KG1 (cell line): Measurements from ENCODE around the gene ADAMTSL4.
"Not testable (repeated sequence)": the region's sequence is repeated elsewhere in the genome, so short reads cannot be mapped to it uniquely, and the experiment has no call there.

ENCODE experiments used
- DNase-seq: peaks from one replicate; lab custom pipeline; 2025; lab: John Stamatoyannopoulos, UW

The ADAMTSL4 gene

DNA sequence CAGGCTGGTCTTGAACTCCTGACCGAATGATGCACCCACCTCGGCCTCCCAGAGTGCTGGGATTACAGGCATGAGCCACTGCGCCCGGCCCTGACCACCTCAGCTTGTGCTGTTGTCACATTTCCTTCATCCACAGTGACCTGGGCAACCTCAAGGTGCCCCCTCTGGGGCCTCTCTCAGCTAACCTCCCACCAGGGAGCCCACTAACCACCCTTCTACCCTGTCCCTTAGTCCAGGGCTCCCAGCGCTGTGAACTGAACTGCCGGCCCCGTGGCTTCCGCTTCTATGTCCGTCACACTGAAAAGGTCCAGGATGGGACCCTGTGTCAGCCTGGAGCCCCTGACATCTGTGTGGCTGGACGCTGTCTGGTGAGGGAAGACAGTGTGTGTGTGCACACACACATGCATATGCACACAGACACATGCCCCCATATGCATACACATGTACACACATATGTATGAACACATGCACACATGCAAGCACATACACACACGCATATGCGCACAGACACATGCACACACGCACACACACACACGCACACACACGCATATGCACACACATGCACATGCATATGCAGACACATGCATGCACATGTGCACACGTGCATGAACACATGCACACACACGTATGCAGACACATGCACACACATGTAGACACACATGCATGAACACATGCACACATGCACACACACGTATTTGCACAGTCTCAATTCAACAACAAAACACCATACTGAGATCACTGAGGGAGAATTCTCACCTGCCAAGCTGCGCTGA is 6.2 kb downstream of the ADAMTSL4 start:
- no peak for DNase-seq

DNA sequence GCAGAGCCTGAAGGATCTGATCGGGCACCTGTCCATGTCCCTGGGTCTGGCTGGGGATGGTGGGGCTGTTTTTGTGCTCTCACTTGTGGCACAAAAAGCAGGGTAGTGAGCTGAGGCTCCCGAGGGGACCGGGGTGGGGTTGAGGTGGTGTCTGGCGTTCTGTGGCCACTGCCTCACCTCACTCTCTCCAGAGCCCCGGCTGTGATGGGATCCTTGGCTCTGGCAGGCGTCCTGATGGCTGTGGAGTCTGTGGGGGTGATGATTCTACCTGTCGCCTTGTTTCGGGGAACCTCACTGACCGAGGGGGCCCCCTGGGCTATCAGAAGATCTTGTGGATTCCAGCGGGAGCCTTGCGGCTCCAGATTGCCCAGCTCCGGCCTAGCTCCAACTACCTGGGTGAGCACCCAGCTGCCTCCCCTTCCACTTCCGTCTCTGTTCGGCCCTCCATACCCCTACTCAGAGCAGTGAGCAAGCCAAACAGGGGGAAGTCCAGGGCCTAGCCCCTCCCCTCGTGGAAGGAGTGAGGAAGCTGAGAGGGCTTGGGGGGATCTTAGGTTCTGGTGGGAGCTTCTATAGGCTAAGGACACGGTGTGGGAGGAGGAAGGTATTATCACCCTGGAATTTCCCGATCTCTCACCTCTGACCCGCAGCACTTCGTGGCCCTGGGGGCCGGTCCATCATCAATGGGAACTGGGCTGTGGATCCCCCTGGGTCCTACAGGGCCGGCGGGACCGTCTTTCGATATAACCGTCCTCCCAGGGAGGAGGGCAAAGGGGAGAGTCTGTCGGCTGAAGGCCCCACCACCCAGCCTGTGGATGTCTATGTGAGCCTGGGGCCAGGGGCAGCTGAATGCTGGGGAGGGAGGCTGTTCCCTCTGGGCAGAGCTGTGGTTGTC is 7.0 kb downstream of the ADAMTSL4 start:
- DNase-seq: no peak

DNA sequence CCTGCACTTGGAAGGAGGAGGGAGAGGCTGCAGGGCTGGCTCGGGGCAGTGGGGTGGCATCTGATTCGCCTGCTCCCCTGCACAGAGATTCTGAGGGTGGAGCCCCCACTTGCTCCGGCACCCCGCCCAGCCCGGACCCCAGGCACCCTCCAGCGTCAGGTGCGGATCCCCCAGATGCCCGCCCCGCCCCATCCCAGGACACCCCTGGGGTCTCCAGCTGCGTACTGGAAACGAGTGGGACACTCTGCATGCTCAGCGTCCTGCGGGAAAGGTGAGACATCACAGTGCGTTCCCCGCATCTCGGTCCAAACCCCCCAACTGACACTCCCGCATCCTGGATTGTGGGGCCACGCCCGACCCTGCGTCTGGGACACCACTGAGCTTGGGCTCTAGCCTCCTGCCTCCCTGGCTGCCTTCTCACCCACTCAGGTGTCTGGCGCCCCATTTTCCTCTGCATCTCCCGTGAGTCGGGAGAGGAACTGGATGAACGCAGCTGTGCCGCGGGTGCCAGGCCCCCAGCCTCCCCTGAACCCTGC is 7.9 kb downstream of the ADAMTSL4 start:
- no peak for DNase-seq

DNA sequence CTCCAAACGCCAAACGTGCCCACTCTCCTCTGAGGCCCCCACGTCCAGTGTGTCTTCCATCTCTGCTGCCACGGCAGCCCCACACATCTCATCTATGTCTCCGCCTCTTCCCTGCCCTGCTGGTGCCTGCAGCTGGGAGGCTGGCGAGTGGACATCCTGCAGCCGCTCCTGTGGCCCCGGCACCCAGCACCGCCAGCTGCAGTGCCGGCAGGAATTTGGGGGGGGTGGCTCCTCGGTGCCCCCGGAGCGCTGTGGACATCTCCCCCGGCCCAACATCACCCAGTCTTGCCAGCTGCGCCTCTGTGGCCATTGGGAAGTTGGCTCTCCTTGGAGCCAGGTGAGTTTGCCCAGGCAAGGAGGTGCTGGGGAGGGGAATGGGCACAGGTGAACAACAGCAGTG is 8.6 kb downstream of the ADAMTSL4 start:
- no peak for DNase-seq

DNA sequence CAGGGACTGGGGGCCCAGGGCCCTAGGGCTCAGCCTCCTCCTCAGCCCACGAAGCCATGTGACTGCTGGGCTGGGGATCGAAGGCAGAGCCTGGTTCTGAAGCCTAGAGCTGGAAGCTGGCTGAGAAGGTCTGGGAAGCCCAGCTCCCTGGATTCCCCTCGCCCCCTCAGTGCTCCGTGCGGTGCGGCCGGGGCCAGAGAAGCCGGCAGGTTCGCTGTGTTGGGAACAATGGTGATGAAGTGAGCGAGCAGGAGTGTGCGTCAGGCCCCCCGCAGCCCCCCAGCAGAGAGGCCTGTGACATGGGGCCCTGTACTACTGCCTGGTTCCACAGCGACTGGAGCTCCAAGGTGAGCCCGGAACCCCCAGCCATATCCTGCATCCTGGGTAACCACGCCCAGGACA is 9.1 kb downstream of the ADAMTSL4 start:
- no peak for DNase-seq

DNA sequence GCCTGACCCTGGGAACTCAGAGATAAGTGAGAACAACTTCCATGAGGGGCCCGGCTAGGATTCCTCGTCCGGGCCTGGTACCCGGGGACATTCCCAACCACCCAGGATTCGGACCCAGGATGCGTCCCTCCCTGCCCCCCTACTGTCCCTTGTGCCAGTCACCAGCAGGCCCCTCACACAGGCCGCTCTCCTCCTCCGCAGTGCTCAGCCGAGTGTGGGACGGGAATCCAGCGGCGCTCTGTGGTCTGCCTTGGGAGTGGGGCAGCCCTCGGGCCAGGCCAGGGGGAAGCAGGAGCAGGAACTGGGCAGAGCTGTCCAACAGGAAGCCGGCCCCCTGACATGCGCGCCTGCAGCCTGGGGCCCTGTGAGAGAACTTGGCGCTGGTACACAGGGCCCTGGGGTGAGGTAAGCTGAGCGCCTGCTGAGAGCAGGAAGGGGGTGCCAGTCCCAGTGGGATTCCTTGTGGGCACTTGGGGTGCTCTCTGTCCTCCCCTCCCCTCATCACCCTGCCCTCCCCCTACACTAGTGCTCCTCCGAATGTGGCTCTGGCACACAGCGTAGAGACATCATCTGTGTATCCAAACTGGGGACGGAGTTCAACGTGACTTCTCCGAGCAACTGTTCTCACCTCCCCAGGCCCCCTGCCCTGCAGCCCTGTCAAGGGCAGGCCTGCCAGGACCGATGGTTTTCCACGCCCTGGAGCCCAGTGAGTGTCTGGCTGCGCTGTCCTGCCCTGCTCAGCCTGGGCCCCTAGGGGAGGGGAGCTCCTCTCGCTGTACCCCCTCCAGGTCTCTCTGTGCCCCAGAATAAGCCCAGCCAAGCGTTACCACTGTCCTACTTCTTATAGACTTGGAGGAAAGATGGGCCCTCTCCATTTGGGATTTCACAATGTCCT is 9.8 kb downstream of the ADAMTSL4 start:
- no peak for DNase-seq

DNA sequence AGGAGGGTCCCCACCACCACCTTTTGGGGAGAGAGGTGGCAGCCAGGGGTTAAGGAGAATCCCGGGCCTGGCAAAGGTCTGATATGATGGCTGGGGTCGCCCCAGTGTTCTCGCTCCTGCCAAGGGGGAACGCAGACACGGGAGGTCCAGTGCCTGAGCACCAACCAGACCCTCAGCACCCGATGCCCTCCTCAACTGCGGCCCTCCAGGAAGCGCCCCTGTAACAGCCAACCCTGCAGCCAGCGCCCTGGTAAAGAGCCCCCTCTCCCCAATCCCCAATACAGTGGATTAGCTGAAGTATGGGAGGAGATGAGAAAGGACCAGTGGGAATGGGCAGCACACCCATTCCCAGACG is 10.4 kb downstream of the ADAMTSL4 start:
- DNase-seq: no peak

DNA sequence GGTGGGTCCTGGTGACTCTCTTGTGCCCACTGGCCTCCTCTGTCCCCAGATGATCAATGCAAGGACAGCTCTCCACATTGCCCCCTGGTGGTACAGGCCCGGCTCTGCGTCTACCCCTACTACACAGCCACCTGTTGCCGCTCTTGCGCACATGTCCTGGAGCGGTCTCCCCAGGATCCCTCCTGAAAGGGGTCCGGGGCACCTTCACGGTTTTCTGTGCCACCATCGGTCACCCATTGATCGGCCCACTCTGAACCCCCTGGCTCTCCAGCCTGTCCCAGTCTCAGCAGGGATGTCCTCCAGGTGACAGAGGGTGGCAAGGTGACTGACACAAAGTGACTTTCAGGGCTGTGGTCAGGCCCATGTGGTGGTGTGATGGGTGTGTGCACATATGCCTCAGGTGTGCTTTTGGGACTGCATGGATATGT is 10.8 kb downstream of the ADAMTSL4 start:
- peak; percentile 54 for DNase-seq

DNA sequence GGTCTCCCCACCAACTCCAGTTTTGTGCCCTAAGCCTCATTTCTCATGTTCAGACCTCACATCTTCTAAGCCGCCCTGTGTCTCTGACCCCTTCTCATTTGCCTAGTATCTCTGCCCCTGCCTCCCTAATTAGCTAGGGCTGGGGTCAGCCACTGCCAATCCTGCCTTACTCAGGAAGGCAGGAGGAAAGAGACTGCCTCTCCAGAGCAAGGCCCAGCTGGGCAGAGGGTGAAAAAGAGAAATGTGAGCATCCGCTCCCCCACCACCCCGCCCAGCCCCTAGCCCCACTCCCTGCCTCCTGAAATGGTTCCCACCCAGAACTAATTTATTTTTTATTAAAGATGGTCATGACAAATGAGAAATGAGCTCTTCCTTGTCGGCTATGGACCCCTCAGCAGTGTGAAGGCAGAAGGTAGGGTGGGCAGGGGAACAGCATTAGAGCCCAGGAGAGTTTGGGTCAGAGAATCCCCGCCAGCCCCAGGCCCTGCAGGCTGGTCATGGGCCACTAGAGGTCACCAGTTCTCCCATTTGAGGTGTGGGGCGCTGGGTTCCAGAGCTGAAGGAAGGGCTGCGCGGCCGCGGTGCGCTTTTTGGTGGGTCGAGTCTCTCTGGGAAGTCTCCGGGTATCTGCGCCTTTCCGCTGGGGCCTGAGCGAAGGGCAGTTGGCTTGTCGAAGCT is 11.5 kb downstream of the ADAMTSL4 start:
- peak; percentile 85 for DNase-seq

DNA sequence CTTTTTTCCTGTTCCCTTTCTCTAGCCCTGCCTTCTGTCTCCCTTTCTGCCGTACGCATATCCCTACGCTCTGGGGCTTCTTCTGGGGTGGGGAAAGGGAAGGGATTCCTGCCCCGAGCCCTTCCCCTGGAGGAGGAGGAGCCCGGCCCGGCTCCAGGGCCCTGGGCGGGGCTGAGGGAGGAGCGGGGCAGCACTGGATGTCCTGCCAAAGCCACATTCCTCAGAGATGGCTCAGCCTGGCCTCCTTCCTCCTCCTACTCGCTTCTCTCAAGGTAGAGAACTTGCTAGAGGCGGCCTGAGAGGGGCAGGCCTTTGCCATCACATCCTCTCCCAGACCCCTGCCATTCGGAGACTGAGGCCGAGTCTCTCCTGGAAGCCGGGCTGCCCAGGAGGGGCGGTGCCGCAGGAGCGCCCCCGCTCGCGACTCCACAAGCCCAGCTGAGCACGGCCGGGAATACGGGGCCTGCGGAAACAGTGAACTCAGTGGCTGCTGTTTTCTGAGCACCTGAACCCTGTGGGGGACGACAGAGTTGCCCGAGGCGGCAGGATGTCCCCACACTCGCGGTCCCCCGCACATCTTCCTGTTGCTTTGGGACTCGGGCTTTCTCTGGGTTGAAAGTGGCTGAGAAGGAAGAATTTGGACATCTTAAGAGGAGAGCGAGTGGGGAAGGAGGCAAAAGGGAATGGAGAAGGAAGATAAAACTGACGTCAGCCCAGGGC is 12.2 kb downstream of the ADAMTSL4 start:
- DNase-seq: peak; percentile 79

DNA sequence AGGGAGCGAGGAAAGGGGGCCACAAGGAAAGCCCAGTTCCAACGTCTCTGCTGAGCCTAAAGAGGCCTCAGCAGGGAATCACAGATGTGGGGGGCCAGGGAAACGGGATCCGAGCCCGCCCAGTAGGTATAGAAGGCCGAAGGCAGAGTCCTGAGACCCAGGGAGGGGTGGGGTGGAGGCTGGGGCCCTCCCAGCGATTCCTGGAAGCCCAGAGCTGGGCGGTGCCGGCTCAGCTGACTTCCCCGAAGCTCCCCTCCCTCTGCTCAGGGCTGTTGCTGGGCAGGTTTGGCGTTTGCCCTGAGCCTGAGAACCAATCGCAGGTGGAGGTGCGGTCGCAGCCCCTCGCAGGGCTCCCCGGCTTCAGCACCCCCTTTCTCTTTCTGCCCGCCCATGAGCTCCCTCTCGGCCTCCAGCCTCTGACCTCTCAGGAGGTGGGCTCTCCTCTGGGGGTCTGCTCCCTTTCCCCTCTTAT is 12.8 kb downstream of the ADAMTSL4 start:
- peak; percentile 72 for DNase-seq

DNA sequence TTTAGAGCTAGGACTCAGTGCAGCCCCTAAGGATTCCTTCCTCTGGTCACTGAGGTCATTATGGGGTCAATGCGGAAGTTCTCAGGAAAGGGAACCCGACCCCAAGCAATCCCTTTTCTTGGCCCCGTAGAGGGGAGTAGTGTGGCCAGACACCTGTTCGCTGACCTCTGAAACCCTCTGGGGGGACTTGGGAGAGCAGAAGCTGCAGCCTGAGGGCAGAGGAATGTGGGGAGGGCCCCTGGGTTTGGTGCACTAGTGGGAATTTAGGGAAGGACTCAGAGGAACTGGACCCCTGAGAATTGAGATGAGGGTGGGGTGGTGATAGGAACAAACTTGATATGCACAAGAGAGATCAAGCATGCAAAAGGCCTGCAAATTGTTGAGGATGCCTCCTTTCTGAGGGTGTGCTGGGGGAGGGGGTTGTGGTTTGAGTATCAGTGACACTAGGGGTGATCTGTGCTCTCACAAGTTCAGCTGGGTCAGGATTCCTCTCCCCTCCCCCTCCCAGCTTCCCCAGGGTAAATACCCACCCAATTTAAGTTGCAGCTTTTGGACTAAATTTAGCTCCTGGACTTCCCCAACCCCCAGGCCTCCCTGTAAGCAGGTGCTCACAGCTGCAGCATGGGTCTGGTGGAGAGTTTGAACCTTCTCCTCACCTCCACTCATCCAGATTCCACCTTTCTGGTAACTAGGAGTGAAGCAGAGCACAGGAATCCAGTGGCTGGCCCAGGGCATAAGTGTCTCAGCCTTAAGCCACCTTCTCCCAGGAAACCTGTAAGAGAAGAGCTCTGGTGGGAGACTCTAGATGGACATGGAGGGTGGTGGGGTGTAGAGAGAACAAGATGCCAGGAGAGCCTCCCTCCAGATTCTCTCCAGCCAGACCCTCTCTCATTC is 13.5 kb downstream of the ADAMTSL4 start:
- DNase-seq: peak; percentile 20

DNA sequence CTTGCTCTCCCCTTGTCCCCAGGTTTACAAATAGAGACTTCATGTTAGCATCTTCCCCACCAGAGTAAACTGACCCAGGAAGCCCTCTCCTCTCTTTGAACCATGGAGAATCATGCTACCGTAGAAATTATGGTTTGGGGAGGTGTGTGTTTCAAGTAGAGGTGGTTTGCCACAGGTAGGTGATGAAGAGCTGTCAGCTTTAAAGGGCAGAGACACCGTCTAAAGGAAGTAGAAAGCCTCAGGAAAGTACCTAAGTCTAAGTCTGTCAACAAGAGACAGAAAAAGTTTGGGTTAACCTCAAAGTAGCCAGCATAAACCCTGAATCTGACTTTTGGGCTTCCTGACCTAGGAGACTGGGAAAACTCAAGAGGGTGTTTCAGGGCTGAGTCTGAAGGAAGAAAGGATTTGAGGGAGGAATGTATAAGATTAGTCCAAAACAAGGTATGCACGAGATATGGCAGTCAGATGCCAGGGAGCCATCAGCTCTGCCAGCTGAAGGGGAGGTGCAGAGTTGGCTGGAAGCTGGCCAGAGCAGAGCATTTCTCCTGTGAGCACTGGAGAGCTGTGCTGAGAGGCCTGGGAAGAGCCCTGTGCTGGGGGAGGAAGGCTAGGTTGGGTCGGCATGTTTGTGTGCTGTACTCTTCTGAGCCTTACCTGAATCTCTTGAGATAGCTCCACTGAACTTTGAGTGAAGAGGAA is 14.3 kb downstream of the ADAMTSL4 start:
- DNase-seq: no peak

DNA sequence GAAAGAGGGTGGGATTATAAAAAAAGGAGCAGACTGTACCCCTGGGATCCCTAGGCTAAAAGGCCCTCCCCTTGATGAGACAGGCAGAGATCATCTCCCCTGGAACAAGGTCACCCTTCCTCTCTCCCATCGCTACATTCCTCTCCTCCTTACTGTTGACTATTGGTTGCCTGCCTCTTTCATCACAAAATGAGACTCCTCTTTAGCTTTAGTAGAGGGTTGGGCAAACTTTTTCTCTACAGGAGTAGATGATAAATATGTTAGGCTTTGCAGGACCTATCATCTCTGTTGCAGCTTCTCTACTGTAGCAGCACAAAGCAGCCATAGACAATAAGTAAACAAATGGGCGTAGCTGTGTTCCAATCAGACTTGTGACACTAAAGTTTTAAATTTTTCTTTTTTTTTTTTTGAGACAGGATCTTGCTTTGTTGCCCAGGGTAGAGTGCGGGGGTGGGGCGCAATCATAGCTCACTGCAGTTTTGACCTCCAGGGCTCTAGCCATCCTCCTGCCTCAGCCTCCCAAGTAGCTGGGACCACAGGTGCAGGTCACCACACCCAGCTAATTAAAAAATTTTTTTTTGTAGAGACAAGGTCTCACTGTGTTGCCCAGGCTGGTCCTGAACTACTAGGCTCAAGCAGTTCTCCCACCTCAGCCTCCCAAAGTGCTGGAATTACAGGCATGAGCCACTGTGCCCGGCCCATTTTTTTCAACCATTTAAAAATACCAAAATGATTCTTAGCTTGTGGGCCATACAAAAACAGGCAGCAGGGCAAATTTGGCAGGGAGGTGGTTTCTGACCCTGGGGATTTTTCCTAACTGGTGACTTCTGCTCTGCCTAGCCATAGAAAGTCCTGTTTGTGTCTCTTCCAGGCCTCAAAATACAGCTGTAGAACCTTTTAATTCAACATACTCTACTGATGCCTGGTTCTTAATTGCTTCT is 15.1 kb downstream of the ADAMTSL4 start:
- no peak for DNase-seq

DNA sequence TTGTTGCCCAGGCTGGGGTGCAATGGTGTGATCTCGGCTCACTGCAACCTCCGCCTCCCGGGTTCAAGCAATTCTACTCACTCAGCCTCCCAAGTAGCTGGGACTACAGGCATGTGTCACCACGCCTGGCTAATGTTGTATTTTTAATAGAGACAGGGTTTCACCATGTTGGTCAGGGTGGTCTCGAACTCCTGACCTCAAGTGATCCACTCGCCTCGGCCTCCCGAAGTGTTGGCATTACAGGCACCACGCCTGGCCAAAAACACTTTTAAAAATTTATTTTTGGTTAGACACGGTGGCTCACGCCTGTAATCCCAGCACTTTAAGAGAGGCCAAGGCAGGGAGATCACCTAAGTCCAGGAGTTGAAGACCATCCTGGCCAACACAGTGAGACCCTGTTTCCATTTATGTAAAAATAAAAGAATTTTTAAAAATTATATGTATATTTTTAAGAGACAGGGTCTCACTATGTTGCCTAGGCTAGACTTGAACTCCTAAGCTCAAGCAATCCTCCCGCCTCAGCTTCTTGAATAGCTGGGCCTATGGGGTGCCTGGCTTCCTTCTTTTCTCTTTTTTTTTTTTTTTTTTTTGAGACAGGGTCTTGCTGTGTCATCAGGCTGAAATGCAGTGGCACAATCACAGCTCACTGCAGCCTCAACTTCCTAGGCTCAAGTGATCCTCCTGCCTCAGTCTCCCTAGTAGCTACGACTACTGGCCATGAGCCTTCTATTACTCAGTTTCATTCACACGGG is 16.2 kb downstream of the ADAMTSL4 start:
- DNase-seq: not testable (repeated sequence)

DNA sequence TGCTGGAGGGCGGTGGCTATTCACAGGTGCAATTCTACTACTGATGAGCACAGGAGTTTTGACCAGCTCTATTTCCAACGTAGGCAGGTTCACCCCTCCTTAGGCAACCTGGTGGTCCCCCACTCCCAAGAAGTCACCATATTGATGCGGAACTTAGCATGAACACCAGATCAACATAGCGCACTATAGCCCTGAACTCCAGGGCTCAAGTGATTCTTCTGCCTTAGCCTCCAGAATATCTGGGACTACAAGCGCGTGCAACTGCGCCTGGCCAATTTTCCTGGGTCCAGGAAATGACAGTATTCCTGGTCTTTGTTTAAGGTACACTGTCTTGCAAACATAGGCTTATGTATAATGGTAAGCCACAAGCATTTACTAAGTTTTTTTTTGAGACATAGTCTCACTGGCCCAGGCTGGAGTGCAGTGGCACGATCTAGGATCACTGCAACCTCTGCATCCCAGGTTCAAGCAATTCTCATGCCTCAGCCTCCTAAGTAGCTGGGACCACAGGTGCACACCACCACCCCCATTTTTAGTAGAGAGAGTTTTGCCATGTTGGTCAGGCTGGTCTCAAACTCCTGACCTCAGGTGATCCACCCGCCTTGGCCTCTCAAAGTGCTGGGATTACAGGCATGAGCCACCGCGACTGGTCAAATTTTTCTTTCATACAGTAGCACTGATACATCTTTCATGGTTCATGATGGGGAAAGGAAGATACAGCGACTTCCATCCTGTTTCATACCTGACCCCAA is 17.6 kb downstream of the ADAMTSL4 start:
- no peak for DNase-seq
